HG02938 (cell line): Measurements from ENCODE around the gene ZBED1.
"Not testable (repeated sequence)": the region's sequence is repeated elsewhere in the genome, so short reads cannot be mapped to it uniquely, and the experiment has no call there.

ENCODE experiments used
- ATAC-seq: cut with Tn5 transposase; IDR thresholded peaks from one replicate; pipeline ENCODE4 v1.9.1; 2021; ENCODE audit warnings: mild to moderate bottlenecking, moderate library complexity; ENCODE audit not compliant: unreplicated experiment

Gene ZBED1

GRCh38 chrX:2457289-2458133, 43.3 kb downstream of the ZBED1 start:
- ATAC-seq: no peak

GRCh38 chrX:2456091-2456490, 44.7 kb downstream of the ZBED1 start:
- not testable (repeated sequence) for ATAC-seq

DNA sequence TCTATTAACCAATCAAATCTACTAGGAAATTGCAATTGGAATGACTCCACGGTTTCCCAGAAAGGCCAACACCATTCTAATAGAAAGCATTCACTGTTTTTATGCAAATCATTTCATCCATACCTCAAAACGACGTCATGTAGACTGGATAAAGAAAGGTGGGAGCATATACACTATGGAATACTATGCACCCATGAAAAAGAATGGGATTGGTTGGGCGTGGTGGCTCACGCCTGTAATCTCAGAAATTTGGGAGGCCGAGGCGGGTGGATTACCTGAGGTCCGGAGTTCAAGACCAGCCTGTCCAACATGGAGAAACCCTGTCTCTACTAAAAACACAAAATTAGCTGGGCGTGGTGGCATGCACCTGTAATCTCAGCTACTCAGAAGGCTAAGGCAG, 46.2 kb downstream of the ZBED1 start:
- ATAC-seq: not testable (repeated sequence)

DNA sequence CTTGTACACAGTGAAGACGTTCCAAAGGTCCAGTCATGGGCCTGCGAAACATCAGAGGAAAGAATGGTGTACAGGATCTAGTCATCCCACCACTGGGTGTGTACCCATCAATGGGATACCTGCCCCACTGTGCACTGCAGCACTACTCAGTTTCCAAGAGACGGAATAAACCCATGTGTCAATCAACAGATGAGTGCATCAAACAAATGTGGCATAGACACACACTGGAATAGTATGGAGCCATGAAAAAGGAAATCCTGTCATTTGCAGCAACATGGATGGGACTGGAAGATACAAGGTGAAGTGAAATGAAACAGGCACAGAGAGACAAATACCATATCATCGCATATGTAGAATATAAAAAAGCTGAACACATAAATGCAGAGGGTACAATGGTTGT, 48.0 kb downstream of the ZBED1 start:
- no peak for ATAC-seq

DNA sequence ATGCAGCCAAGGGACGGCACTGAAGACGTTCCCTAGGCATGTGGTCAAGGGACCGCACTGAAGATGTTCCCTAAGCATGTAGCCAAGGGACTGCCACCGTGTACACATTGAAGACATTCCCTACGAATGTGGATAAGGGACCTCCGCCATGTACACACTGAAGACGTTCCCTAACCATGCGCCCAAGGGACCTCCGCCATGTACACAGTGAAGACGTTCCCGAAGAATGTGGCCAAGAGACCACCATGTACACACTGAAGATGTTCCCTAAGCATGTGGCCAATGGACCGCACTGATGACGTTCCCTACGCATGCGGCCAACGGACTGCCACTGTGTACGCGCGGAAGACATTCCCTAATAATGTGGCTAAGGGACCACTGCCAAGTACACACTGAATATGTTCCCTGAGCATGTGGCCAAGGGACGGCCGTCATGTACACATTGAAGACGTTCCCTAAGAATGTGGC, 48.4 kb downstream of the ZBED1 start:
- ATAC-seq: no peak

DNA sequence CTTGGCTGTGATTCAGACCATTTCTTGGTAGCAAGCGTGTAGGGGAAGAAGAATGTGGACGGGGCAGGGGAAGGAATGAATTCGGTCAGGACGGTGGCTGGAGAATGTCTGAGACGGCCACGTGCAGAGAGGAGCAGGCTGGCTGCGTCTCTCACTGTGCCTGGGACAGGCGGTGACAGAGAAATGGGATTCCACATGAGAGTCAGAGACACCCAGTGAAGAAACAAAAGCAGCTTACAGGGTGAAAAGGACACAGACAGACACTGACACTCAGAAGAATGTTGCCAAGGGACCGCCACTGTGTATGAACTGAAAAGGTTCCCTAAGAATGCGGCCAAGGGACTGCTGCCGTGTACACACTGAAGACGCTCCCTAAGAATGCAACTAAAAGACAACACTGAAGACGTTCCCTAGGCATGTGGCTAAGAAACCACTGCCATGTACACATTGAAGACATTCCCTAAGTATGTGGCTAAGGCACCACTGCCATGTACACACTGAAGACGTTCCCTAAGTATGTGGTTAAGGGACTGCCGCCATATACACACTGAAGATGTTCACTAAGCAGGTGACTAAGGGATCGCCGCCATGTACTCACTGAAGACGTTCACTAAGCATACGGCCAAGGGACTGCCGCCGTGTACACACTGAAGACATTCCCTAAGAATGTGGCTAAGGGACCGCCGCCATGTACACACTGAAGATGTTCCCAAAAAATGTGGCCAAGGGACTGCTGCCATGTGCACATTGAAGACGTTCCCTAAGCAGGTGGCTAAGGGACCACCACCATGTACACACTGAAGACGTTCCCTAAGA, 49.1 kb downstream of the ZBED1 start:
- no peak for ATAC-seq

GRCh38 chrX:2450681-2451080, 50.1 kb downstream of the ZBED1 start:
- no peak for ATAC-seq

DNA sequence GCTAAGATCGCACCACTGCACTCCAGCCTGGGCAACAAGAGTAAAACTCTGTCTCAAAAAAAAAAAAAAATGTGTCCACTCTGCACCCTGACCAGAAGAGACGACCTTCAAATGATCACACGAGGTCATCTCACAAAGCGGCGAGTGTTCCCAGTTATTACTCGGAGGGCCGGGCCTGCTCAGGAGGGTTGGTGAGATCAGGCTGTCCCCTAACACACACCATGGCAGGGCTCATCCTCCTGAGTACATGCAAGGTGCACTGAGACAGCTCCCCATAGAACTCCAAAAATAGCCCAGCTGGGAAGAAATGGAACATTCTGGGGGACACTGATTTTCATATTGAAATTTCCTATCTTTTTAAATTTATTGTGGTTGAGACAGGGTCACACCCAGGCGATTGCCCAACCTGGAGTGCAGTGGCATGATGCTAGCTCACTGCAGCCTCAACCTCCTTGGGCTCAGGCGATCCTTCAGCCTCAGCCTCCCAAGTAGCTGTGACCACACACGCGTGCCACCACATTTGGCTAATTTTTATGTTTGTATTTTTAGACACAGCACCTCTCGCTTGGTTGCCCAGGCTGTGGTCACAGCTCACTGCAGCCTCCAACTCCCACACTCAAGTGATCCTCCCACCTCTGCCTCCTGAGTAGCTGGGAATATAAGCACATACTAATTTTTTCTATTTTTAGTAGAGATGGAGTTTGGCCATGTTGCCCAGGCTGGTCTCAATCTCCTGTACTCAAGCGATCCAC, 51.5 kb downstream of the ZBED1 start:
- no peak for ATAC-seq

GRCh38 chrX:2447484-2447883, 53.3 kb downstream of the ZBED1 start:
- no peak for ATAC-seq

DNA sequence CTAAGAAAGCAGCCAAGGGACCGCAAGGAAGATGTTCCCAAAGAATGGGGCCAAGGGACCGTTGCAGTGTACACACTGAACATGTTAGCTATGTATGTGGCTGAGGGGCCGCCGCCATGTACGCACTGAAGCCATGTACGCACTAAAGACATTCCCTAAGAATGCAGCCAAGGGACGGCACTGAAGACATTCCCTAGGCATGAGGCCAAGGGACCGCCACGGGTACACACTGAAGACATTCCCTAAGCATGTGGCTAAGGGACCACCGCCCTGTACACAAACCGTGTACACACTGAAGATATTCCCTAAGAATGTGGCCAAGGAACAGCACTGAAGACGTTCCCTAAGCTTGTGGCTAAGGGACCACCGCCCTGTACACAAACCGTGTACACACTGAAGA, 54.0 kb downstream of the ZBED1 start:
- no peak for ATAC-seq

DNA sequence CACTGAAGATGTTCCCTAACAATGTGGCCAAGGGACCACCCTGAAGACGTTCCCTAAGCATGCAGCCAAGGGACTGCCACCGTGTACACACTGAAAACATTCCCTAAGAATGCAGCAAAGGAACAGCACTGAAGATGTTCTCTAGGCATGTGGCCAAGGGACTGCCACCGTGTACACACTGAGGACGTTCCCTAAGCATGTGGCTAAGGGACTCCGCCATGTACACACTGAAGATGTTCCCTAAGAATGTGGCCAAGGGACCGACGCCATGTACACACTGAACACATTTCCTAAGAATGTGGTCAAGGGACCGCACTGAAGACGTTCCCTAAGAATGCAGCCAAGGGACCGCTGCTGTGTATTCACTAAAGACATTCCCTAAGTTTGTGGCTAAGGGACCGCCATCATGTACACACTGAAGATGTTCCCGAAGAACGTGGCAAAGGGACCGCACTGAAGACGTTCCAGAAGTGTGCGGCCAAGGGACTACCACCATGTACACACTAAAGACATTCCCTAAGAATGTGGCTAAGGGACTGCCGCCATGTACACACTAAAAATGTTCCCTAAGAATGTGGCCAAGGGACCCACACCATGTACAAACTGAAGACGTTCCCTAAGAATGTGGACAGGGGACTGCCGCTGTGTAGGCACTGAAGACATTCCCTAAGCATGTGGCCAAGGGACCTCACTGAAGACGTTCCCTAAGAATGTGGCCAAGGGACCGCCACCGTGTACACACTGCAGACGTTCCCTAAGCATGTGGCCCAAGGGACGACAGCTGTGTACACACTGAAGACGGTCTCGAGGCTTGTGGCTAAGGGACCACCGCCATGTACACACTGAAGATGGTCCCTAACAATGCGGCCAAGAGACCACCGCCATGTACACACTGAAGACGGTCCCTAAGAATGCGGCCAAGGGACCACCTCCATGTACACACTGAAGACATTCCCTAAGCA, 54.8 kb downstream of the ZBED1 start:
- no peak for ATAC-seq

DNA sequence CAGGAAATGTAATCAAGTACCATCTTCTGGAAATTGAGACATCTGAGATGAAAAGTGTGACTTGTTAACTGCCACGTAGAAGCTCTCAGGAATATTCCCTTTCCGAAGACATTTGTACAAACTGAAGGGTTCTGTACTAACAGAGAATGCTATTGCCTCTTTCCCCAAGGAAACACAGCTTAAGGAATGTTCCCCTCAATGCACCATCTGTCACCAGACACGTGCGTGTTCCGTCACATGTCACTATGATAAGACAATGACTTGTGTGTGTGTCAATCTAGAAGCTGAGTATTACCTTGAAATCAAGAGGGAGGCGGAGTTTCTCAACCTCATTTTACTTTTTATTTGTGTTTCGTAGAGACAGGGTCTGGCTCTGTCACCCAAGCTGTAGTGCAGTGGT, 58.1 kb downstream of the ZBED1 start:
- no peak for ATAC-seq

- ATAC-seq: no peak
These were observed 59.3 kb downstream of the ZBED1 start for GRCh38 chrX:2441466-2441865.

DNA sequence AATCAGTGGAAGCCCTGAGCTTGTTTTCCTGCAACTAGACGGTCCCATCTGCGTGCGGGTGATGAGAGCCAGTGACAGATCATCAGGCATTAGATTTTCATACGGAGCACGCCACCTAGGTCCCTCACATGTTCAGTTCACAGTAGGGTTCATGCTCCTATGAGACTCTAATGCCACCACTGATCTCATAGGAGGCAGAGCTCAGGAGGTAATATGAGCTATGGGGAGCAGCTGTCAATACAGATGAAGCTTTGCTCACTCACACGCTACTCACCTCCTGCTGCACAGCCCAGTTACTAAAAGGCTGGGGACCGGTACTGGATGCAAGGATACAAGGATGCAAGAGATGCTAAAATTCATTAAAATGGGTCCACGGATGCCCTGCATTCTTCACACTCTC, 61.2 kb downstream of the ZBED1 start:
- ATAC-seq: no peak
